Stomach (tissue), 9 donors: ENCODE measurements around the gene RMND1. TPM values are rescaled to one million over a fixed set of nuclear protein-coding genes. Genes with fewer than 3 reads are reported as not detected.

Source experiments
- DNase-seq, 2 donors: peaks; one replicate each; pipeline versions ENCODE4 v3.0.0 to v3.0.0-alpha.2; 2013 to 2019
- H3K27ac ChIP-seq, 5 donors: fragments of 200-600 bp in 4 of 5; sonication (generic) in 4 of 5; one replicate each; pipeline ENCODE4 v1.5.1; 2013 to 2019; ENCODE audit warnings: mild to moderate bottlenecking in 1 of 5, moderate library complexity in 1 of 5
- H3K27me3 ChIP-seq, 3 donors: fragments of 200-600 bp; sonication (generic); one replicate each; pipeline ENCODE4 v1.5.1; 2017 to 2019; ENCODE audit warnings: mixed run types in 1 of 3
- H3K36me3 ChIP-seq, 4 donors: fragments of 200-600 bp; sonication (generic); 1 replicate in 3 of 4; 2 replicates in 1 of 4; pipeline ENCODE4 v1.5.1; 2016 to 2019
- H3K4me1 ChIP-seq, 4 donors: fragments of 200-600 bp; sonication (generic); one replicate each; pipeline ENCODE4 v1.5.1; 2016 to 2019
- H3K4me3 ChIP-seq, 4 donors: fragments of 200-600 bp; sonication (generic) in 3 of 4; one replicate each; pipeline ENCODE4 v1.5.1; 2016 to 2019; ENCODE audit warnings: mild to moderate bottlenecking in 1 of 4
- H3K9me3 ChIP-seq, 4 donors: fragments of 200-600 bp; sonication (generic); one replicate each; pipeline ENCODE4 v1.5.1; 2016 to 2019
- EP300 ChIP-seq: sonication (generic); formaldehyde crosslinking; IDR thresholded peaks from one replicate; pipeline ENCODE4 v1.6.1; 2017; ENCODE audit warnings: antibody characterized with exemption
- POLR2A ChIP-seq, 4 donors: fragments of 450-650 bp; IDR thresholded peaks; one replicate each; pipeline ENCODE4 v1.6.1; 2016; ENCODE audit warnings: antibody characterized with exemption in 4 of 4, control low read depth in 2 of 4, mild to moderate bottlenecking in 1 of 4, moderate library complexity in 1 of 4
- POLR2AphosphoS5 ChIP-seq, 3 donors: sonication (generic); formaldehyde crosslinking; IDR thresholded peaks; one replicate each; pipeline ENCODE4 v1.6.1; 2016; ENCODE audit warnings: antibody characterized with exemption in 3 of 3
- WGBS, 5 donors: extraction: QIAGEN DNeasy Blood & Tissue Kit in 3 of 5; methylation state at CpG; one replicate each; pipeline versions ENCODE4 v1.1.5 to v1.1.7; 2013 to 2018; 5-methylcytosine and 5-hydroxymethylcytosine counted together
- intact Hi-C: fragments of 100-400 bp; cut with DNase I; formaldehyde crosslinking; loops from one replicate; pipeline ENCODE4 v1.15.1; 2023; ENCODE audit warnings: low total_unique reads
- polyA plus RNA-seq, 3 donors: library from polyadenylated mRNA; stranded (reverse); fragments of 200-250 nt; gene quantifications; one replicate each; pipeline ENCODE4 v1.2.3, GENCODE V29; 2013
- total RNA-seq, 5 donors: library from RNA; depleted of rRNA; stranded (reverse); fragments of >200 nt; gene quantifications; one replicate each; pipeline versions ENCODE4 v1.1.0 to v1.2.3, GENCODE V29; 2014 to 2016
- TF ChIP-seq, protein P1 (sequence below), 7 experiments: fragments of 450-650 bp in 4 of 7; fragments of 200-600 bp in 3 of 7; sonication (generic) in 3 of 7; IDR thresholded peaks; one replicate each; pipeline ENCODE4 v1.5.1; 2016 to 2019; ENCODE audit warnings: antibody characterized with exemption in 7 of 7, control low read depth in 2 of 7, mild to moderate bottlenecking in 1 of 7
- donor health status: healthy with polysubstance abuse.
- donor health status: Bipolar disorder and iron deficiency.
- donor health status: healthy.

Gene RMND1
- total and polyA plus RNA-seq, 8 donors = 6.4 to 47.2 (median 16.4) TPM

DNA sequence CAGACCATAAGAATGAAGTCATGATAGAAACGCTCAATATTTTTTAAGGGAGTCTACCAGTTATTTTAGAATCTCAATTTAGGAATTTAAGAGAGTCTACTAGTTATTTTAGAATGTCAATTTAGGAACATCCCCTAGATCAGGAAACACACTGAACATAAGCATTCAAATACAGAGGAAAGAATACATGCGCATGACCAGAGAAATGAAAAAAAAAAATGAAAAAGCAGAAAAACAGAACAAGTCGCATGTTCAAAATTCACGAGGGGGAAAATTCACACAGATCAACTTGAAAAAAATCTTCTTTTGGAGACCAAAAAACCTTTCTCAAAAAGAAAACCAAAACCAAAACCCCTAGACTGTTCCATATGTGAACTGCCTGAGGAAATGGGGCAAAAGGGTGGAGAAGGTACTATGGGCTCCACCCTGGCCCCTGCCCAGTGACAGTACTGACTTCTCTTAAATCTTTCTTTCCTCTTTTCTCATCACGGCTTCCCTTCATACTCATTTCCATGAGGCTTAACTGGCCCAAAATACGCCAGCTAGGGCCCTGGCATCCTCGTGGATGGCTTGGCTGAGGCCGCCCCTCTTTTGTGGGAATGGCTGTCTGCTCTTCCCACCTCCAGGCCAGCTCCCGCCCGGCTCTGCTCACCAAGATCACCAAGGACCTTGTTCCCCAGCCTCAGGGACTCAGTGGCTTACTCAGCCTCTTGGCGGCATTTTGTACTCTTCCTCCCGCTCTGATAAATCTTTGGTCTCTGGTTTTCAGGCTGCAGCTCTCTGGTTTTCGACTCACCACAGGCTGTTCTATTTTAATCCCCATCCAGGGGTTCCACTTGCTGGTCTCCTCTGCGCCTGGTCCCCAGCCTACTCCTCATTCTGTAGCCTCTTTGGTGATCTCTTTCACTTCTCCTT lies 71.7 kb downstream of the RMND1 start:
- Histone ChIP-seq H3K4me1 (peaks cover 0 to 26% (median 14%) of the 10 kb centered on the region in 4 donors), H3K4me3 (peak overlapping the region in 1 of 4 donors; percentile 1), H3K27ac (peak overlapping the region; percentile 2 to 65 (median 46)), H3K36me3 (peaks cover 0 to 4% (median 0%) of the 10 kb centered on the region in 4 donors), H3K9me3 (no peaks in the 10 kb centered on the region), H3K27me3 (no peaks in the 10 kb centered on the region)
- TF ChIP-seq, protein P1, sequence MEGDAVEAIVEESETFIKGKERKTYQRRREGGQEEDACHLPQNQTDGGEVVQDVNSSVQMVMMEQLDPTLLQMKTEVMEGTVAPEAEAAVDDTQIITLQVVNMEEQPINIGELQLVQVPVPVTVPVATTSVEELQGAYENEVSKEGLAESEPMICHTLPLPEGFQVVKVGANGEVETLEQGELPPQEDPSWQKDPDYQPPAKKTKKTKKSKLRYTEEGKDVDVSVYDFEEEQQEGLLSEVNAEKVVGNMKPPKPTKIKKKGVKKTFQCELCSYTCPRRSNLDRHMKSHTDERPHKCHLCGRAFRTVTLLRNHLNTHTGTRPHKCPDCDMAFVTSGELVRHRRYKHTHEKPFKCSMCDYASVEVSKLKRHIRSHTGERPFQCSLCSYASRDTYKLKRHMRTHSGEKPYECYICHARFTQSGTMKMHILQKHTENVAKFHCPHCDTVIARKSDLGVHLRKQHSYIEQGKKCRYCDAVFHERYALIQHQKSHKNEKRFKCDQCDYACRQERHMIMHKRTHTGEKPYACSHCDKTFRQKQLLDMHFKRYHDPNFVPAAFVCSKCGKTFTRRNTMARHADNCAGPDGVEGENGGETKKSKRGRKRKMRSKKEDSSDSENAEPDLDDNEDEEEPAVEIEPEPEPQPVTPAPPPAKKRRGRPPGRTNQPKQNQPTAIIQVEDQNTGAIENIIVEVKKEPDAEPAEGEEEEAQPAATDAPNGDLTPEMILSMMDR (IDR thresholded peaks at IDR 0.05) = no peak
- intact Hi-C loops = no loop called here
- DNase-seq = no peak
- WGBS, 5 donors = 73 to 89% (median 84%) methylated on average over 14 of the region's 14 CpGs

DNA sequence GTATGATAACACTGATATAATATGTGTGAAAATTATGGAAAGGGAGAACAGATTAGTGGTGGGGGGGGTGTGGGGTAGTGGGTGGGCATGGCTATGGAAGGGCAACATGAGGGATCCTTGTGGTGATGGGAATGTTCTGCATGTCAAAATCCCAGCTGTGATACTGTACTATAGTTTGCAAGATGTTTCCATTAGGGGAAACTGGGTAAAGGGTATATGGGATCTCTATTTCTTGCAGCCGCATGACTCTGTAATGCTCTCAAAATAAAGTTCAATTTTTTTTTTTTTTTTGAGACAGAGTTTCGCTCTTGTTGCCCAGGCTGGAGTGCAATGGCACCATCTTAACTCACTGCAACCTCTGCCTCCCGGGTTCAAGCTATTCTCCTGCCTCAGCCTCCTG lies 74.8 kb downstream of the RMND1 start:
- WGBS, 5 donors = 67 to 85% (median 79%) methylated on average over 3 of the region's 3 CpGs
- no peak overlapping the region for H3K4me3 ChIP-seq
- H3K4me1 ChIP-seq = peaks cover 0 to 21% (median 12%) of the 10 kb centered on the region in 4 donors
- H3K9me3 ChIP-seq = no peaks in the 10 kb centered on the region
- no peak overlapping the region for H3K27ac ChIP-seq
- DNase-seq = no peak
- TF ChIP-seq POLR2A (IDR thresholded peaks at IDR 0.05) = no peak
- TF ChIP-seq, protein P1 (IDR thresholded peaks at IDR 0.05) = no peak
- TF ChIP-seq POLR2AphosphoS5 (IDR thresholded peaks at IDR 0.05) = no peak
- no peak for TF ChIP-seq EP300
- no peaks in the 10 kb centered on the region for H3K27me3 ChIP-seq
- intact Hi-C loops = no loop called here
- H3K36me3 ChIP-seq = peaks cover 0 to 11% (median 8%) of the 10 kb centered on the region in 4 donors

DNA sequence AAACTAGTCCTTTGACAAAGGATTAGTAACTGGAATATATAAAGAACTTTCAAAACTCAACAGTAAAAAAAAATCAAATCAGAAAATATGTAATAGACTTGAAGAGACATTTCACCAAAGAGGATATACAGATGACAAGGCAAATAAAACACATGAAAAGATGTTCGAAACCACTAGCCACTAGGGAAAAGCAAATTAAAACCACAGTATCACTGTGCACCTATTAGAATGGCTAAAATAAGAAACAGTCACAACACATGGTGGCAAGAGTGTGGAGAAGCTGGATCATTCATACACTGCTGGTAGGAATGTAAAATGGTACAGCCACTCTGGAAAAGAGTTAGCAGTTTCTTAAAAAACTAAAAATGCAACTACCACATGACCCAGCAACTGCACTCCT lies 75.5 kb downstream of the RMND1 start:
- WGBS, 5 donors = 81 to 91% (median 82%) methylated on average over 1 of the region's 1 CpG
- TF ChIP-seq EP300 (no peak), POLR2AphosphoS5 (IDR thresholded peaks at IDR 0.05) (no peak), POLR2A (IDR thresholded peaks at IDR 0.05) (no peak)
- TF ChIP-seq, protein P1 (IDR thresholded peaks at IDR 0.05) = no peak

DNA sequence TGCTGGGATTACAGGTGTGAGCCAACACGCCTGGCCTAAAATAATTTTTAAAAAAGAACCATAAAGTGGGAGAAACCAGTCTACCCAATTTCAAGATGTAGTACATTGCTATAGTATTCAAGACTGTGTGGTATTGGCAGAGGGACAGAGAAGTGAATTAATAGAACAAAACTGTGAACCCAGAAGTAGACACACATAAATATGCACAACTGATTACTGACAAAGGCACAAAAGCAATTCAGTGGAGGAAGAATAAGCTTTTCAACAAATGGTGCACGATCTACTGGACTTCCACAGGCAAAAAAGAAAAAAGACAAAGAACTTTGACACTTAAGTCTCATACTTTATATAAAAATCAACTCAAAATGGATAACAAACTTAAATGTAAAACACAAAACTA lies 76.1 kb downstream of the RMND1 start:
- H3K27me3 ChIP-seq = no peaks in the 10 kb centered on the region
- intact Hi-C loops = no loop called here
- H3K36me3 ChIP-seq = peaks cover 8 to 24% (median 21%) of the 10 kb centered on the region in 4 donors
- no peaks in the 10 kb centered on the region for H3K9me3 ChIP-seq
- no peak overlapping the region for H3K27ac ChIP-seq
- H3K4me1 ChIP-seq = peaks cover 0 to 18% (median 11%) of the 10 kb centered on the region in 4 donors
- WGBS, 5 donors = 95 to 100% (median 97%) methylated on average over 2 of the region's 2 CpGs
- no peak for DNase-seq
- no peak overlapping the region for H3K4me3 ChIP-seq
- TF ChIP-seq POLR2A (IDR thresholded peaks at IDR 0.05) (no peak), POLR2AphosphoS5 (IDR thresholded peaks at IDR 0.05) (no peak), EP300 (no peak)
- TF ChIP-seq, protein P1 (IDR thresholded peaks at IDR 0.05) = no peak

More for the DNA sequence above, 75.5 kb downstream of the RMND1 start:
- H3K36me3 ChIP-seq = peaks cover 2 to 18% (median 15%) of the 10 kb centered on the region in 4 donors
- intact Hi-C loops = no loop called here
- no peaks in the 10 kb centered on the region for H3K9me3 ChIP-seq
- peaks cover 0 to 21% (median 12%) of the 10 kb centered on the region in 4 donors for H3K4me1 ChIP-seq
- no peak overlapping the region for H3K27ac ChIP-seq
- H3K27me3 ChIP-seq = no peaks in the 10 kb centered on the region
- no peak overlapping the region for H3K4me3 ChIP-seq
- no peak for DNase-seq
